PC-9 (cell line): Measurements from ENCODE around the gene ZNF365. TPM values are rescaled to one million over a fixed set of nuclear protein-coding genes. Genes with fewer than 3 reads are reported as not detected.

Source experiments
- BruUV-seq: library from RNA; stranded (reverse); fragments of 400-500 nt; replicated peaks from 2 replicates; lab custom pipeline; 2021; lab: Mats Ljungman, UMichigan
- CTCF ChIA-PET: fragments of 300-600 bp; sonication (Branson Sonifier 250); formaldehyde crosslinking; loops from one replicate; lab custom pipeline; 2022; ENCODE audit warnings: antibody characterized with exemption; lab: Charles Lee
- POLR2A ChIA-PET: fragments of 300-600 bp; sonication (Branson Sonifier 250); formaldehyde crosslinking; loops from one replicate; lab custom pipeline; 2022; ENCODE audit warnings: antibody characterized with exemption; ENCODE audit not compliant: unreplicated experiment; lab: Charles Lee
- DNase-seq, 2 experiments: peaks; one replicate each; pipeline versions ENCODE4 v3.0.0 to v3.0.0-alpha.2; 2015 to 2022; ENCODE audit warnings: mixed read lengths in 1 of 2
- H2AFZ ChIP-seq: fragments of 200-600 bp; sonication (generic); 2 replicates; pipeline ENCODE4 v1.8.1; 2017; ENCODE audit warnings: antibody characterized with exemption
- H3F3A ChIP-seq: fragments of 200-600 bp; sonication (generic); 2 replicates; pipeline ENCODE4 v1.8.1; 2017; ENCODE audit warnings: antibody characterized with exemption, mild to moderate bottlenecking, low read depth; ENCODE audit not compliant: insufficient read depth
- H3K27ac ChIP-seq: fragments of 200-600 bp; sonication (generic); 2 replicates; pipeline ENCODE4 v1.6.1; 2016; ENCODE audit warnings: mixed run types
- H3K27me3 ChIP-seq: fragments of 200-600 bp; sonication (generic); 2 replicates; pipeline ENCODE4 v1.6.1; 2016; ENCODE audit warnings: low read depth, mixed run types; ENCODE audit not compliant: insufficient read depth
- H3K36me3 ChIP-seq: fragments of 200-600 bp; sonication (generic); 2 replicates; pipeline ENCODE4 v1.6.1; 2016; ENCODE audit warnings: low read depth, mixed run types
- H3K4me1 ChIP-seq: fragments of 200-600 bp; sonication (generic); replicated peaks from 2 replicates; pipeline ENCODE4 v1.6.1; 2016; ENCODE audit warnings: mixed run types; ENCODE audit not compliant: insufficient read depth
- H3K4me2 ChIP-seq: fragments of 200-600 bp; sonication (generic); 2 replicates; pipeline ENCODE4 v1.6.1; 2017; ENCODE audit warnings: mixed run types
- H3K4me3 ChIP-seq: fragments of 200-600 bp; sonication (generic); 2 replicates; pipeline ENCODE4 v1.6.1; 2016; ENCODE audit warnings: mixed run types
- H3K79me2 ChIP-seq: fragments of 200-600 bp; sonication (generic); 2 replicates; pipeline ENCODE4 v1.6.1; 2017; ENCODE audit warnings: low read depth, mixed run types
- H3K9me2 ChIP-seq: fragments of 200-600 bp; sonication (generic); 2 replicates; pipeline ENCODE4 v1.8.1; 2017; ENCODE audit warnings: mild to moderate bottlenecking; ENCODE audit not compliant: insufficient read depth
- H3K9me3 ChIP-seq: fragments of 200-600 bp; sonication (generic); 2 replicates; pipeline ENCODE4 v1.8.1; 2016; ENCODE audit warnings: low read depth; ENCODE audit not compliant: insufficient read depth
- H4K20me1 ChIP-seq: fragments of 200-600 bp; sonication (generic); 2 replicates; pipeline ENCODE4 v1.8.1; 2017; ENCODE audit not compliant: insufficient read depth
- CTCF ChIP-seq: fragments of 200-600 bp; sonication (generic); conservative IDR thresholded peaks from 2 replicates; pipeline ENCODE4 v1.6.1; 2017; ENCODE audit warnings: mixed run types, antibody characterized with exemption, mild to moderate bottlenecking, moderate library complexity
- EZH2 ChIP-seq: fragments of 200-600 bp; sonication (generic); IDR thresholded peaks from 2 replicates; pipeline ENCODE4 v1.8.0; 2017; ENCODE audit warnings: antibody characterized with exemption, low read depth
- intact Hi-C: fragments of 100-400 bp; cut with micrococcal nuclease; formaldehyde crosslinking; loops from one replicate; pipeline ENCODE4 v1.10.0; 2022; ENCODE audit not compliant: unreplicated experiment
- total RNA-seq: library from RNA; stranded (reverse); gene quantifications from 2 replicates; pipeline ENCODE4 v1.2.3, GENCODE V29; 2021

Gene ZNF365
- total RNA-seq, 1 experiment from 2014 or later, result 1.8 TPM

- no peak for DNase-seq
- no peak for TF ChIP-seq EZH2
- no peak overlapping the region for H2AFZ ChIP-seq
- peaks cover under 1% of the 10 kb centered on the region; the same call in 1 of the 2 replicates for H3K9me3 ChIP-seq
- H3K4me2 ChIP-seq, result no peak overlapping the region
- BruUV-seq, result no TSS peak
- CTCF ChIA-PET, result no interaction called here
- no peaks in the 10 kb centered on the region for H3K36me3 ChIP-seq
- H3K27me3 ChIP-seq, result no peaks in the 10 kb centered on the region
- no peak overlapping the region for H3K27ac ChIP-seq
- no peaks in the 10 kb centered on the region for H3K79me2 ChIP-seq
- H3K9me2 ChIP-seq, result no peaks in the 10 kb centered on the region
- no peak overlapping the region for H3K4me3 ChIP-seq
- no peaks in the 10 kb centered on the region for H3K4me1 ChIP-seq
- POLR2A ChIA-PET, result no interaction called here
- H4K20me1 ChIP-seq, result no peaks in the 10 kb centered on the region
- intact Hi-C loops, result no loop called here
- H3F3A ChIP-seq, result no peaks in the 10 kb centered on the region
These were observed 38.9 kb downstream of the ZNF365 start for GRCh38 chr10:62413048-62413447.

- BruUV-seq, result no TSS peak
- no peaks in the 10 kb centered on the region for H3K36me3 ChIP-seq
- H3K9me2 ChIP-seq, result no peaks in the 10 kb centered on the region
- intact Hi-C loops, result no loop called here
- ChIA-PET CTCF (interaction anchor here (0.9 kb wide), 1 partner anchor 148 kb away, joined by 3 read pairs; no protein-coding TSS in a partner anchor), POLR2A (no interaction called here)
- DNase-seq, result no peak
- H2AFZ ChIP-seq, result no peak overlapping the region
- no peaks in the 10 kb centered on the region for H4K20me1 ChIP-seq
- no peaks in the 10 kb centered on the region for H3K79me2 ChIP-seq
- H3K4me3 ChIP-seq, result no peak overlapping the region
- no peaks in the 10 kb centered on the region for H3F3A ChIP-seq
- H3K9me3 ChIP-seq, result no peaks in the 10 kb centered on the region
- no peak overlapping the region for H3K4me2 ChIP-seq
- no peaks in the 10 kb centered on the region for H3K4me1 ChIP-seq
- no peaks in the 10 kb centered on the region for H3K27me3 ChIP-seq
- no peak overlapping the region for H3K27ac ChIP-seq
- TF ChIP-seq CTCF (no peak), EZH2 (no peak)
These were observed 39.5 kb downstream of the ZNF365 start for GRCh38 chr10:62413652-62414051.

GRCh38 chr10:62414359-62414758 is 40.2 kb downstream of the ZNF365 start:
- Histone ChIP-seq H3K36me3 (no peaks in the 10 kb centered on the region), H2AFZ (no peak overlapping the region), H3K9me2 (no peaks in the 10 kb centered on the region), H3K27ac (no peak overlapping the region), H3K79me2 (no peaks in the 10 kb centered on the region), H3K4me1 (no peaks in the 10 kb centered on the region), H3K9me3 (no peaks in the 10 kb centered on the region), H3K27me3 (no peaks in the 10 kb centered on the region), H3F3A (no peaks in the 10 kb centered on the region), H3K4me3 (no peak overlapping the region), H3K4me2 (no peak overlapping the region), H4K20me1 (no peaks in the 10 kb centered on the region)
- CTCF ChIA-PET, result interaction anchor here (0.9 kb wide), 1 partner anchor 148 kb away, joined by 3 read pairs; no protein-coding TSS in a partner anchor
- no TSS peak for BruUV-seq
- intact Hi-C loops, result no loop called here
- POLR2A ChIA-PET, result interaction anchor here (0.7 kb wide), 1 partner anchor 1785 kb away, joined by 5 read pairs; no protein-coding TSS in a partner anchor
- peak; percentile 58 for TF ChIP-seq CTCF
- TF ChIP-seq EZH2, result no peak
- DNase-seq, result no peak
